ENCODE measurements around the gene ARMC10. TPM values are rescaled to one million over a fixed set of nuclear protein-coding genes. Genes with fewer than 3 reads are reported as not detected.
"Not testable (repeated sequence)": the region's sequence is repeated elsewhere in the genome, so short reads cannot be mapped to it uniquely, and the experiment has no call there.

The ARMC10 gene
- total RNA-seq, 1 donor from 2014 or later = 36.5 TPM

- no peak for DNase-seq (ENCODE audit: extremely low spot score, unreplicated experiment)
- H3K4me3 Mint-ChIP-seq = peak overlapping the region; percentile 32
- peaks cover 17% of the 10 kb centered on the region for H3K36me3 Mint-ChIP-seq
- H3K9me3 Mint-ChIP-seq = peaks cover 4% of the 10 kb centered on the region
- H3K27ac Mint-ChIP-seq = peak overlapping the region; percentile 44
- H3K4me1 Mint-ChIP-seq (ENCODE audit: unreplicated experiment) = peaks cover 25% of the 10 kb centered on the region
- no peaks in the 10 kb centered on the region for H3K27me3 Mint-ChIP-seq
- TF ChIP-seq, protein P1, sequence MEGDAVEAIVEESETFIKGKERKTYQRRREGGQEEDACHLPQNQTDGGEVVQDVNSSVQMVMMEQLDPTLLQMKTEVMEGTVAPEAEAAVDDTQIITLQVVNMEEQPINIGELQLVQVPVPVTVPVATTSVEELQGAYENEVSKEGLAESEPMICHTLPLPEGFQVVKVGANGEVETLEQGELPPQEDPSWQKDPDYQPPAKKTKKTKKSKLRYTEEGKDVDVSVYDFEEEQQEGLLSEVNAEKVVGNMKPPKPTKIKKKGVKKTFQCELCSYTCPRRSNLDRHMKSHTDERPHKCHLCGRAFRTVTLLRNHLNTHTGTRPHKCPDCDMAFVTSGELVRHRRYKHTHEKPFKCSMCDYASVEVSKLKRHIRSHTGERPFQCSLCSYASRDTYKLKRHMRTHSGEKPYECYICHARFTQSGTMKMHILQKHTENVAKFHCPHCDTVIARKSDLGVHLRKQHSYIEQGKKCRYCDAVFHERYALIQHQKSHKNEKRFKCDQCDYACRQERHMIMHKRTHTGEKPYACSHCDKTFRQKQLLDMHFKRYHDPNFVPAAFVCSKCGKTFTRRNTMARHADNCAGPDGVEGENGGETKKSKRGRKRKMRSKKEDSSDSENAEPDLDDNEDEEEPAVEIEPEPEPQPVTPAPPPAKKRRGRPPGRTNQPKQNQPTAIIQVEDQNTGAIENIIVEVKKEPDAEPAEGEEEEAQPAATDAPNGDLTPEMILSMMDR (conservative IDR thresholded peaks at IDR 0.05) = no peak
These were observed 66.9 kb downstream of the ARMC10 start for GRCh38 chr7:103141753-103142404.

DNA sequence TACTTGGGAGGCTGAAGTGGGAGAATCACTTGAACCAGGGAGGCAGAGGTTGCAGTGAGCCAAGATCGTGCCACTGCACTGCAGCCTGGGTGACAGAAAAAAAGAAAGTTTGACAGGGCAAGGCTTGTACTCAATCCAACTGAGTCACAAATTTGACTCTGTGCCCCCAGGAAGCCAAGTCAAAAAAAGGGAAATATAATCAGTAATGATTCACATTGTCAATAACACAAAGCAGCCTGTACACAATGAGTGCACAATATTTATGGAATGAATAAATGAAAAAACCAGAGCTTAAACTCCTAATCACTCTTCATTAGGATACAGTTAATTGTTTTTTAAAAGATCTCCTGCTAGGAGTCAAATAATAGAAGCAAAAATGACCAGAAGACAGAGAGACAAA, 67.6 kb downstream of the ARMC10 start:
- DNase-seq (ENCODE audit: extremely low spot score, unreplicated experiment) = no peak
- Mint-ChIP-seq H3K4me3 (no peak overlapping the region), H3K27me3 (no peaks in the 10 kb centered on the region), H3K9me3 (peaks cover 4% of the 10 kb centered on the region), H3K36me3 (peaks cover 17% of the 10 kb centered on the region), H3K4me1 (ENCODE audit: unreplicated experiment) (peaks cover 31% of the 10 kb centered on the region), H3K27ac (peak overlapping the region; percentile 44)
- TF ChIP-seq, protein P1 (conservative IDR thresholded peaks at IDR 0.05) = no peak

- TF ChIP-seq, protein P1 (conservative IDR thresholded peaks at IDR 0.05) = no peak
- H3K36me3 Mint-ChIP-seq = peaks cover 17% of the 10 kb centered on the region
- H3K9me3 Mint-ChIP-seq = peaks cover 4% of the 10 kb centered on the region
- no peaks in the 10 kb centered on the region for H3K27me3 Mint-ChIP-seq
- H3K4me1 Mint-ChIP-seq (ENCODE audit: unreplicated experiment) = peaks cover 32% of the 10 kb centered on the region
- no peak overlapping the region for H3K4me3 Mint-ChIP-seq
- no peak for DNase-seq (ENCODE audit: extremely low spot score, unreplicated experiment)
- H3K27ac Mint-ChIP-seq = no peak overlapping the region
These were observed 68.9 kb downstream of the ARMC10 start for GRCh38 chr7:103143868-103144267.

DNA sequence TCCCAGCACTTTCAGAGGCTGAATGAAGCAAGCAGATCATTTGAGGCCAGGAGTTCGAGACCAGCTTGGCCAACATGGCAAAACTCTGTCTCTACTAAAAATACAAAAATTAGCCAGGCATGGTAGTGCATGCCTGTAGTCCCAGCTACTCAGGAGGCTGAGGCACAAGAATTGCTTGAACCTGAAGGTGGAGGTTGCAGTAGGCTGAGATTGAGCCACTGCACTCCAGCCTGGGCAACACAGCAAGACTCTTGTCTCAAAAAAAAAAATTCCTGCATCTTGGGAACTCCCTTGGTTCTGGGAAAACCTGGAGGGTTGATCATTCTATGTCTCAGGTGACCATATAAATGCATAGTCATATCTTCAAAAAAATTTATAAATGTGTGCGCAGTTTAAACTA, 69.8 kb downstream of the ARMC10 start:
- Mint-ChIP-seq H3K36me3 (peaks cover 21% of the 10 kb centered on the region), H3K27ac (peak overlapping the region; percentile 97), H3K4me3 (peak overlapping the region; percentile 25), H3K4me1 (ENCODE audit: unreplicated experiment) (peaks cover 31% of the 10 kb centered on the region)
- H3K27me3 Mint-ChIP-seq; DNase-seq (ENCODE audit: extremely low spot score, unreplicated experiment); H3K9me3 Mint-ChIP-seq: not testable (repeated sequence)

DNA sequence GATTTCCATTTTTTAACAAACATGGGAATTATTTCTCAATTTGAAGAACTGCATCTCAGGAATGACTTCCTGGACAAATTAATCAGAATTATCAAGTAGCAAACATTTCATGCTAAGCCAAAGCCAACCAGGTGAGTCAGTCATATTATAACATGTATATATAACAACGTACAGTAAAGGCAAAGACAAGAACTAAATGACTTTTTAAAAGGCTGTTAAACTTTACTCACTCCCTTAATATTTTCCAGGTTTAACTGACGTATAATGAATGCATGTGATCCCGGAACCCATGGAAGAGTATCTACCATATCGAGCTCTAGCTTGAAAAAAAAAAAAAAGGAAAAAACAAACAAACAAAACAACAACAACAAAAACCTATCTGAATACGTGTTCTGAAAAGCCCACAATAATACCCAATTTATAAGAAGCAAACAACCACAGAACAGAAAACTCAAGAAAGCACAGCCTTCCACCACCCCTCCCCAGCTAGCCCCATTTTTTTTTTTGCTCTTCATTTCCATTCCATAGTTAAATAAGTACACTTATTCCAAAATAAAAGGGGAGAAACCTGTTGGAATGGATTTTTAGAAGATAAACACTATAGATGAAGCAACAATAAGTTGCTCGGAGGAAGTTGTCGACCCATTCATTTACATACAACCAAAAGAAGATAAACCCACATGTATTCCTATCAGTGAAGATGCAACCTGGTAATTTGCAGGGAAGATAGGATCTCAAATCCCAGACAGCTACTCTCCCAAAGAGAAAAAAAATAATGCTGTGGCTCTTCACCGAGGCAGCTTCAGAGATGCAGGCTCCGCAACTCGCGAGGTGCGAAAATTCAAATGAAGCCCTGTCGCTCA, 73.4 kb downstream of the ARMC10 start:
- peak overlapping the region; percentile 98 for H3K27ac Mint-ChIP-seq
- peaks cover 10% of the 10 kb centered on the region for H3K36me3 Mint-ChIP-seq
- DNase-seq (ENCODE audit: extremely low spot score, unreplicated experiment) = no peak
- peaks cover 4% of the 10 kb centered on the region for H3K9me3 Mint-ChIP-seq
- H3K27me3 Mint-ChIP-seq = no peaks in the 10 kb centered on the region
- TF ChIP-seq, protein P1 (conservative IDR thresholded peaks at IDR 0.05) = no peak
- H3K4me1 Mint-ChIP-seq (ENCODE audit: unreplicated experiment) = peaks cover 48% of the 10 kb centered on the region
- peak overlapping the region; percentile 94 for H3K4me3 Mint-ChIP-seq

Other genes with a start within 250 kb of the ARMC10 start
- gene LRRC17, start 162.1 kb upstream of the ARMC10 start, total RNA-seq (ENCODE audit: low replicate concordance) = 1.5 and 68.3 TPM in 2 replicates
- 1.1 and 4.0 TPM in 2 replicates for gene FBXL13, start 344 bp upstream of the ARMC10 start, total RNA-seq (ENCODE audit: low replicate concordance)
- gene NAPEPLD, start 74.0 kb downstream of the ARMC10 start, total RNA-seq (ENCODE audit: low replicate concordance) = 17.0 and 27.1 TPM in 2 replicates
- 70.8 and 72.0 TPM in 2 replicates for gene PMPCB, start 222.3 kb downstream of the ARMC10 start, total RNA-seq (ENCODE audit: low replicate concordance)

All from type B pancreatic cell (in vitro differentiated cells).